ENCODE data around the gene GLT1D1. TPM values are rescaled to one million over a fixed set of nuclear protein-coding genes. Genes with fewer than 3 reads are reported as not detected.
"Not testable (repeated sequence)": the region's sequence is repeated elsewhere in the genome, so short reads cannot be mapped to it uniquely, and the experiment has no call there.

Gene GLT1D1
- total RNA-seq, 3 donors from 2014 or later: 0.16 to 0.73 (median 0.33) TPM

DNA sequence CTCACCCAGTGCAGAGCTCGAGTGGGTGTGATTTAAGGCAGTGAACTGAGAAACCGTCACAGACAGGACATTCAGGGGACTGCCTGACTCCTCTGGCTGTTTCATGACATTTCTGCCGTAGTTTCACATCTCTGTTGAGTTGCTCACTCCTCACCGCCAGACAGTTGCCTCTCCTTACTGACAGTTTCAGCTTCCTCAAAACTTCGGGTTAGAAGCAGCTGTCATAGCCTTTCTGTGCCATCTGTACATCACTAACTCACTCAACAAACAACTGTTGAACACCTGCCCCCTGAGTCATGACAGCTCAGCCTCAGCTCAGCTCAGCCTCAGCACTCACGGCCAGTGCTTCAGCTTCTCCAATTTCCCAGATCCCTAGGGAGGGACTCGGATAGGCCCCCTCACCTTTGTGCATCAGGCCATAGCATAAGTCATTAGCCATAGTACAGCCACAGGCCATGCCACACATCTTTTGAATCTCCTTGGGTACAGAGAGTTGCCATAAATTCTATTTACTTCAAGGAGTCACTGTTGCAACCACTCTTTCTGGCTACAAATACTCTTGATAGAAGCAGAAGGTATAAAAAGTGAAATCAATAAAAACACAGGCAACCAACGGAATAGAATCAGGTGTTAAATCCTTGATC lies 23.3 kb upstream of the GLT1D1 start:
- H3K27ac ChIP-seq: no peak overlapping the region
- no peak for DNase-seq (ENCODE audit: low spot score in 2 of 2)
- H3K4me1 ChIP-seq: no peaks in the 10 kb centered on the region
- H3K27me3 ChIP-seq: no peaks in the 10 kb centered on the region
- no peak for TF ChIP-seq POLR2A (IDR thresholded peaks at IDR 0.05)
- H3K36me3 ChIP-seq: no peaks in the 10 kb centered on the region
- peaks cover 0 to 6% of the 10 kb centered on the region in 2 donors for H3K9me3 ChIP-seq
- no peak overlapping the region for H3K4me3 ChIP-seq
- intact Hi-C loops (cut with DNase I; ENCODE audit: low total_unique reads): no loop called here

GRCh38 chr12:128830505-128830893 lies 22.8 kb upstream of the GLT1D1 start:
- H3K4me3 ChIP-seq: no peak overlapping the region
- intact Hi-C loops (cut with DNase I; ENCODE audit: low total_unique reads): no loop called here
- DNase-seq (ENCODE audit: low spot score in 2 of 2): no peak
- no peak overlapping the region for H3K27ac ChIP-seq
- no peaks in the 10 kb centered on the region for H3K4me1 ChIP-seq
- TF ChIP-seq POLR2AphosphoS5 (IDR thresholded peaks at IDR 0.05) (no peak), POLR2A (IDR thresholded peaks at IDR 0.05) (no peak)
- TF ChIP-seq, protein P1, sequence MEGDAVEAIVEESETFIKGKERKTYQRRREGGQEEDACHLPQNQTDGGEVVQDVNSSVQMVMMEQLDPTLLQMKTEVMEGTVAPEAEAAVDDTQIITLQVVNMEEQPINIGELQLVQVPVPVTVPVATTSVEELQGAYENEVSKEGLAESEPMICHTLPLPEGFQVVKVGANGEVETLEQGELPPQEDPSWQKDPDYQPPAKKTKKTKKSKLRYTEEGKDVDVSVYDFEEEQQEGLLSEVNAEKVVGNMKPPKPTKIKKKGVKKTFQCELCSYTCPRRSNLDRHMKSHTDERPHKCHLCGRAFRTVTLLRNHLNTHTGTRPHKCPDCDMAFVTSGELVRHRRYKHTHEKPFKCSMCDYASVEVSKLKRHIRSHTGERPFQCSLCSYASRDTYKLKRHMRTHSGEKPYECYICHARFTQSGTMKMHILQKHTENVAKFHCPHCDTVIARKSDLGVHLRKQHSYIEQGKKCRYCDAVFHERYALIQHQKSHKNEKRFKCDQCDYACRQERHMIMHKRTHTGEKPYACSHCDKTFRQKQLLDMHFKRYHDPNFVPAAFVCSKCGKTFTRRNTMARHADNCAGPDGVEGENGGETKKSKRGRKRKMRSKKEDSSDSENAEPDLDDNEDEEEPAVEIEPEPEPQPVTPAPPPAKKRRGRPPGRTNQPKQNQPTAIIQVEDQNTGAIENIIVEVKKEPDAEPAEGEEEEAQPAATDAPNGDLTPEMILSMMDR (IDR thresholded peaks at IDR 0.05): no peak
- peaks cover 0 to 6% of the 10 kb centered on the region in 2 donors for H3K9me3 ChIP-seq
- H3K36me3 ChIP-seq: no peaks in the 10 kb centered on the region
- no peaks in the 10 kb centered on the region for H3K27me3 ChIP-seq

DNA sequence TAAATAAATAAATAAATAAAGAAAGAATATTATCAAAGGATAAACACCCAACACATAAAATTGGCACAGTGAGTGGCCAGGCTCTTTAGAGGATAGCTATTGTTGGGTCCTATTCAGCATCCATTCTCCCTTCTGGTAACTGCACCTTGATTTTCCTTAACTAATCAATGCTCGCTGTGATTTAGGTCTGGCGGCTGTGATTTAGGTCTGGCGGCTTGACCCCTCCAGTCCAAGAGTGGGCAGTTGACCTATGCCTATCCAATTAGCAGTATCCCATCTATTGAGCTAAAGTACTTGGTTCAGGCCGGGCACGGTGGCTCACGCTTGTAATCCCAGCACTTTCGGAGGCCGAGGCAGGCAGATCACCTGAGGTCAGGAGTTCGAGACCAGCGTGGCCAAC lies 19.9 kb upstream of the GLT1D1 start:
- TF ChIP-seq, protein P1 (IDR thresholded peaks at IDR 0.05): no peak
- TF ChIP-seq POLR2AphosphoS5 (IDR thresholded peaks at IDR 0.05) (no peak), POLR2A (IDR thresholded peaks at IDR 0.05) (no peak)
- H3K27ac ChIP-seq: no peak overlapping the region
- intact Hi-C loops (cut with DNase I; ENCODE audit: low total_unique reads): no loop called here
- no peaks in the 10 kb centered on the region for H3K9me3 ChIP-seq
- H3K4me3 ChIP-seq: no peak overlapping the region
- no peak for DNase-seq (ENCODE audit: low spot score in 2 of 2)
- H3K4me1 ChIP-seq: no peaks in the 10 kb centered on the region
- H3K36me3 ChIP-seq: no peaks in the 10 kb centered on the region
- no peaks in the 10 kb centered on the region for H3K27me3 ChIP-seq

- H3K9me3 ChIP-seq; H3K36me3 ChIP-seq; H3K4me3 ChIP-seq; DNase-seq (ENCODE audit: low spot score in 2 of 2); intact Hi-C loops (cut with DNase I; ENCODE audit: low total_unique reads); H3K27me3 ChIP-seq; H3K27ac ChIP-seq; H3K4me1 ChIP-seq: not testable (repeated sequence)
Measured at GRCh38 chr12:128839885-128840284, 13.4 kb upstream of the GLT1D1 start.

DNA sequence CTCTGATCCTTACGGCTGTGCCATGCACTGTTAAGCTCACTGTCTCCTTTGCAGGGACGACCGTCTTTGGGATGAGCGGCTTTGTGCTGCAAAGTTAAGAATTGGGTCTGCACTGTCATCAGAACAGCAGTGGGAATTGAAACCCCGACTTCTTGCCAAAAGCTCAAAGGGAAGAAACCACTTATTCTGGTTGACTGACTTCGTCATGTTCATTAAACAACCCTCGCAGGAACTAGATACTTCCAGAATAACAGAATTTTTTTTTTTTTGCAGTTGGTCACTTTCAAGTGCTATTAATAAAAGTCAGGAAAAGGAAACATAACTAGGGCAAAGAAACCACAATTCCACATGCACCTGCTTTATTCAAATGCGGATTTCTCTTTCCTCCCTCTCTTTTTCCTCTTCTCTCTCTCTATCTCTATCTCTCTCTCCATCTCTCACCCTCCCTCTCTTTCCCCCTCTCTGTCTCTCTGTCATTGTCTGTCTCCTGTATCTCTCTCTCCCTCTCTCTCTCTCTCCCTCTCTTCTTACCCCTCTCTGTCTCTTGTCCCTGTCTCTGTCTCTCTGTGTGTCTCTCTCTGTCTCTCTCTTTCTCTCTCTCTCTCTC lies 12.3 kb upstream of the GLT1D1 start:
- Histone ChIP-seq H3K9me3 (no peaks in the 10 kb centered on the region), H3K27me3 (no peaks in the 10 kb centered on the region), H3K4me1 (no peaks in the 10 kb centered on the region), H3K27ac (no peak overlapping the region), H3K4me3 (no peak overlapping the region), H3K36me3 (no peaks in the 10 kb centered on the region)
- no peak for TF ChIP-seq POLR2AphosphoS5 (IDR thresholded peaks at IDR 0.05)
- intact Hi-C loops (cut with DNase I; ENCODE audit: low total_unique reads): no loop called here
- DNase-seq (ENCODE audit: low spot score in 2 of 2): no peak

DNA sequence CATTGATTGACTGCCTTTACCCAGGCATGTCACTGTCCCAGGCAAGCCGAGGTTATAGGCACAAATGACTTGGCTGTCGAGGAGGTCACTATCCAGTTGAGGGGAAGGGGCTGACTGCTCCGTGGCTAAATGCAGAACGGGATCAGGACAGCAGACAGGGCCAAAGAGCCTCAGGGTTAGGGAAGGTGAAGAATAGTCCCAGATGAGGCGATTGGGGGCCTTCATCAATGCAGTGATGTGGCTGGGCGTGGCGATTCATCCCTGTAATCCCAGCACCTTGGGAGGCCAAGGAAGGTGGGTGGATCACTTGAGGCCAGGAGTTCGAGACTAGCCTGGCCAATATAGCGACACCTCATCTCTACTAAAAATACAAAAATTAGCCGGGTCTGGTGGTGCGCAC lies 10.7 kb upstream of the GLT1D1 start:
- intact Hi-C loops (cut with DNase I; ENCODE audit: low total_unique reads): no loop called here
- H3K36me3 ChIP-seq: no peaks in the 10 kb centered on the region
- H3K4me3 ChIP-seq: no peak overlapping the region
- no peaks in the 10 kb centered on the region for H3K4me1 ChIP-seq
- H3K27ac ChIP-seq: no peak overlapping the region
- no peak for DNase-seq (ENCODE audit: low spot score in 2 of 2)
- TF ChIP-seq, protein P1 (IDR thresholded peaks at IDR 0.05): no peak
- TF ChIP-seq POLR2AphosphoS5 (IDR thresholded peaks at IDR 0.05) (no peak), POLR2A (IDR thresholded peaks at IDR 0.05) (no peak)
- H3K9me3 ChIP-seq: no peaks in the 10 kb centered on the region
- no peaks in the 10 kb centered on the region for H3K27me3 ChIP-seq

Data from breast epithelium (tissue), 4 donors.